DOHH2 (cell line): Measurements from ENCODE around the gene ACSS2.

Experiments used
- H3F3A ChIP-seq: fragments of 200-600 bp; sonication (generic), shearing (Covaris generic); 2 replicates; pipeline ENCODE4 v1.6.0; 2016; ENCODE audit warnings: antibody characterized with exemption, mild to moderate bottlenecking; ENCODE audit not compliant: control insufficient read depth, insufficient read depth
- H3K27ac ChIP-seq: fragments of 200-600 bp; sonication (generic); 2 replicates; pipeline ENCODE4 v1.5.1; 2014; ENCODE audit warnings: low read depth, mild to moderate bottlenecking, low read length, moderate library complexity
- H3K27me3 ChIP-seq: fragments of 200-600 bp; sonication (generic); 2 replicates; pipeline ENCODE4 v1.6.1; 2014; ENCODE audit warnings: mild to moderate bottlenecking, low read length, mixed read lengths; ENCODE audit not compliant: control insufficient read depth
- H3K36me3 ChIP-seq: fragments of 200-600 bp; sonication (generic); 2 replicates; pipeline ENCODE4 v1.6.1; 2014; ENCODE audit warnings: mild to moderate bottlenecking, low read length, moderate library complexity, mixed read lengths; ENCODE audit not compliant: control insufficient read depth
- H3K4me1 ChIP-seq: fragments of 200-600 bp; sonication (generic); 2 replicates; pipeline ENCODE4 v1.6.1; 2014; ENCODE audit warnings: mild to moderate bottlenecking, low read length, mixed read lengths; ENCODE audit not compliant: control insufficient read depth
- H3K4me2 ChIP-seq: fragments of 200-600 bp; sonication (generic); 2 replicates; pipeline ENCODE4 v1.6.0; 2014; ENCODE audit warnings: mild to moderate bottlenecking, low read length, moderate library complexity
- H3K4me3 ChIP-seq: fragments of 200-600 bp; sonication (generic); 2 replicates; pipeline ENCODE4 v1.5.1; 2014; ENCODE audit warnings: mild to moderate bottlenecking, low read length, mixed read lengths
- H3K79me2 ChIP-seq: fragments of 200-600 bp; sonication (generic); 2 replicates; pipeline ENCODE4 v1.6.1; 2014; ENCODE audit warnings: mild to moderate bottlenecking, low read length, mixed read lengths; ENCODE audit not compliant: control insufficient read depth
- H3K9me2 ChIP-seq: fragments of 200-600 bp; sonication (generic); replicated peaks from 2 replicates; pipeline ENCODE4 v1.6.1; 2014; ENCODE audit warnings: mild to moderate bottlenecking, low read length, mixed read lengths; ENCODE audit not compliant: control insufficient read depth
- H3K9me3 ChIP-seq: fragments of 200-600 bp; sonication (generic); 2 replicates; pipeline ENCODE4 v1.6.1; 2014; ENCODE audit warnings: antibody characterized with exemption, low read length, mixed read lengths; ENCODE audit not compliant: control insufficient read depth, insufficient read depth
- H4K20me1 ChIP-seq: fragments of 200-600 bp; sonication (generic); 2 replicates; pipeline ENCODE4 v1.6.0; 2014; ENCODE audit warnings: low read depth, mild to moderate bottlenecking, antibody characterized with exemption, low read length, moderate library complexity; ENCODE audit not compliant: control insufficient read depth, insufficient read depth
- CTCF ChIP-seq: fragments of 200-600 bp; sonication (generic); IDR thresholded peaks from one replicate; pipeline ENCODE4 v1.5.1; 2014; ENCODE audit warnings: antibody characterized with exemption, mild to moderate bottlenecking, low read depth, low read length; ENCODE audit not compliant: poor library complexity, severe bottlenecking
- EZH2phosphoT487 ChIP-seq: fragments of 200-600 bp; sonication (generic); IDR thresholded peaks from 2 replicates; pipeline ENCODE4 v1.6.1; 2017; ENCODE audit warnings: borderline replicate concordance, mild to moderate bottlenecking, antibody characterized with exemption, low read length, moderate library complexity, mixed read lengths

Gene ACSS2

GRCh38 chr20:34943808-34944567, 67.6 kb downstream of the ACSS2 start:
- H3K9me2 ChIP-seq = no peaks in the 10 kb centered on the region
- no peaks in the 10 kb centered on the region for H3K79me2 ChIP-seq
- no peaks in the 10 kb centered on the region for H3F3A ChIP-seq
- no peak overlapping the region for H3K4me2 ChIP-seq
- H3K36me3 ChIP-seq = peaks cover 34% of the 10 kb centered on the region
- H3K27me3 ChIP-seq = no peaks in the 10 kb centered on the region
- TF ChIP-seq CTCF (no peak), EZH2phosphoT487 (no peak)
- H3K9me3 ChIP-seq = no peaks in the 10 kb centered on the region
- H3K4me1 ChIP-seq = no peaks in the 10 kb centered on the region
- no peaks in the 10 kb centered on the region for H4K20me1 ChIP-seq
- H3K4me3 ChIP-seq = no peak overlapping the region
- no peak overlapping the region for H3K27ac ChIP-seq

- no peak overlapping the region for H3K4me2 ChIP-seq
- H3K4me3 ChIP-seq = no peak overlapping the region
- no peaks in the 10 kb centered on the region for H3F3A ChIP-seq
- H3K36me3 ChIP-seq = peaks cover 44% of the 10 kb centered on the region
- H3K9me2 ChIP-seq = no peaks in the 10 kb centered on the region
- H3K27ac ChIP-seq = no peak overlapping the region
- H3K9me3 ChIP-seq = no peaks in the 10 kb centered on the region
- no peaks in the 10 kb centered on the region for H4K20me1 ChIP-seq
- H3K4me1 ChIP-seq = no peaks in the 10 kb centered on the region
- TF ChIP-seq EZH2phosphoT487 = no peak
- no peak for TF ChIP-seq CTCF
- no peaks in the 10 kb centered on the region for H3K27me3 ChIP-seq
- H3K79me2 ChIP-seq = no peaks in the 10 kb centered on the region
Measured at GRCh38 chr20:34945315-34946077, 69.1 kb downstream of the ACSS2 start.

- Histone ChIP-seq H3K36me3 (peaks cover 48% of the 10 kb centered on the region), H3K27ac (no peak overlapping the region), H3K79me2 (no peaks in the 10 kb centered on the region), H3K4me2 (no peak overlapping the region), H3F3A (no peaks in the 10 kb centered on the region), H3K4me3 (no peak overlapping the region), H3K9me3 (no peaks in the 10 kb centered on the region), H3K9me2 (no peaks in the 10 kb centered on the region), H3K27me3 (no peaks in the 10 kb centered on the region), H3K4me1 (peaks cover 9% of the 10 kb centered on the region), H4K20me1 (no peaks in the 10 kb centered on the region)
- TF ChIP-seq EZH2phosphoT487 (no peak), CTCF (no peak)
Measured at GRCh38 chr20:34946661-34947060, 70.2 kb downstream of the ACSS2 start.
